ENCODE measurements around the gene TTC36.

TTC36 gene

DNA sequence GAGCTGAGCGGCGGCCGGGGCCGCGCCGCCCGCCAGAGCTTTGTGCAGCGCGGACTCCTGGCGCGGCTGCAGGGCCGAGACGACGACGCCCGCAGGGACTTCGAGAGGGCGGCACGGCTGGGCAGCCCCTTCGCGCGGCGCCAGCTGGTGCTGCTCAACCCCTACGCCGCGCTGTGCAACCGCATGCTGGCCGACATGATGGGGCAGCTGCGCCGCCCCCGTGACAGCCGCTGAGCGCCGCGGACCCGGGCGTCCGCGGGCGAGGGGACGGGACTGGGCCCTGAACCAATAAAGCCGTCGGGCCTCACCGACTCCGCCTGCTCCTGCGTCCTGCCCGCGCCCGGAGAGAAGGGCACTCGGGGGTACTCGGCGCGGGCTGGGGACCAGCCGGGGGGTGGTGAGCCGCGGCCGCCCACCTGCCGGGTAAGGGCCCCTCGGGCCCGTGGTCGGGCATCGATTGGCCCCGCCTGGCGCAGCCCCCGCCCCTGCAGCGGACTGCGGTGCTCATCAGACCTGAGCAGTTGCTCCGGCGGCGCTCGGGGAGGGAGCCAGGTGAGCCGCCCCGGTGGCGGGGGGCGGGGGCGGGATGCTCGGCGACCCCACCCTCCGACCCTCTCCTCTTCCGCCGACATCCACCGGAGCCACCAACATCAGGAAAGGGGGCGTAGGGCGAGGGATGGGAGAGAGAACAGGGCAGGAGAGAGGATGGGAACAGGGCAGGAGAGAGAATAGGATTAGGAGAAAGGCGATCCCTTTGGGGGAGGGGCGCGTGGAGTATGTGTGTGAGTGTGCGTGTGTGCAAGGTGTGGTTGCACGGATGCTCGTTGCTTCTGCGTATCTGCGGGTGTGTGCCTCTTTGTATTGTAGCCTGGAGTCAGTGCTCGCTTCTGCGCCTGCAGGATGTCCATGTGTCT, 3.7 kb downstream of the TTC36 start, which contains the start of gene TMEM25:
Gene TMEM25 (plus strand): TSS at position 510 of the 914 bp plus-strand sequence. CDS start 610 bp downstream, outside the sequence.
- peaks cover 13% of the 10 kb centered on the region for H3K4me1 ChIP-seq (ENCODE audit: control insufficient read depth, insufficient read depth, low read length)
- no peaks in the 10 kb centered on the region for H3K27me3 ChIP-seq (ENCODE audit: control insufficient read depth, insufficient read depth, low read length, poor library complexity, severe bottlenecking)
- H3K4me3 ChIP-seq (ENCODE audit: insufficient read depth, low read depth, low read length) = peak within 1 kb of the TSS; percentile 74
- WGBS, 2 experiments = 0 to 1% methylated on average over 93 to 94 of the region's 94 CpGs
- no peaks in the 10 kb centered on the region for H3K9me3 ChIP-seq (ENCODE audit: control insufficient read depth, low read length)
- no peaks in the 10 kb centered on the region for H3K36me3 ChIP-seq (ENCODE audit: control insufficient read depth, insufficient read depth, low read length)
- peak within 1 kb of the TSS; percentile 11 for H3K27ac ChIP-seq (ENCODE audit: insufficient read depth, low read depth, low read length, poor library complexity, severe bottlenecking)

DNA sequence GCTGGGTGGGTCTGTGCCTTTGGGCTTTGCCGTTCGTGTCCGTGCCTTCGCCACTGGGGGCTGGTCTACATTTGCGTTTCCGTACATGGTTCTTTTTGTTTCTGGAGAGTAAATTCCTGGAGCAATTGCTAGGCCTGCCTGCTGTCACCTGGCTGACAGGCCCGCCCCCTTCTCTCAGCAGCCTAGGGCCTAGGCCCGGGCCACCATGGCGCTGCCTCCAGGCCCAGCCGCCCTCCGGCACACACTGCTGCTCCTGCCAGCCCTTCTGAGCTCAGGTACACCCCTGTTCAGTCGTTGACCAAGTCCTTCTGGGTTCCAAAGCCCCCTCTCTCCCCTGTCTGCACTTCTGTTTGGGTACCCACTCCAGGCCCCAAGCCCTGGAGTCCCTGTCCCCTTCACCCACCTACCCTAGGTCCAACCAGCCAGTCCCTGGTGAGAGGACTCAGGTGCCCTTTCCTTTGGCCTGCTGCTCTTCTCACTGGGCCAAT, 4.4 kb downstream of the TTC36 start:
- Histone ChIP-seq H3K27ac (ENCODE audit: insufficient read depth, low read depth, low read length, poor library complexity, severe bottlenecking) (no peak overlapping the region), H3K9me3 (ENCODE audit: control insufficient read depth, low read length) (no peaks in the 10 kb centered on the region), H3K4me1 (ENCODE audit: control insufficient read depth, insufficient read depth, low read length) (peaks cover 13% of the 10 kb centered on the region), H3K4me3 (ENCODE audit: insufficient read depth, low read depth, low read length) (peak overlapping the region; percentile 74), H3K27me3 (ENCODE audit: control insufficient read depth, insufficient read depth, low read length, poor library complexity, severe bottlenecking) (no peaks in the 10 kb centered on the region), H3K36me3 (ENCODE audit: control insufficient read depth, insufficient read depth, low read length) (no peaks in the 10 kb centered on the region)
- 20 to 22% methylated on average over 12 of the region's 12 CpGs for WGBS, 2 experiments

DNA sequence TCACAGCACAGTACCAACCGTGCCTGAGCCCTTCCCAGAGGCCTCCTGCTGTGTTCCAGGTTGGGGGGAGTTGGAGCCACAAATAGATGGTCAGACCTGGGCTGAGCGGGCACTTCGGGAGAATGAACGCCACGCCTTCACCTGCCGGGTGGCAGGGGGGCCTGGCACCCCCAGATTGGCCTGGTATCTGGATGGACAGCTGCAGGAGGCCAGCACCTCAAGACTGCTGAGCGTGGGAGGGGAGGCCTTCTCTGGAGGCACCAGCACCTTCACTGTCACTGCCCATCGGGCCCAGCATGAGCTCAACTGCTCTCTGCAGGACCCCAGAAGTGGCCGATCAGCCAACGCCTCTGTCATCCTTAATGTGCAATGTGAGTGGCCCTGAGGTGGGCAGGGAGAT, 4.8 kb downstream of the TTC36 start:
- peak overlapping the region; percentile 74 for H3K4me3 ChIP-seq (ENCODE audit: insufficient read depth, low read depth, low read length)
- 85 to 87% methylated on average over 10 of the region's 10 CpGs for WGBS, 2 experiments
- no peaks in the 10 kb centered on the region for H3K9me3 ChIP-seq (ENCODE audit: control insufficient read depth, low read length)
- H3K27ac ChIP-seq (ENCODE audit: insufficient read depth, low read depth, low read length, poor library complexity, severe bottlenecking) = no peak overlapping the region
- H3K36me3 ChIP-seq (ENCODE audit: control insufficient read depth, insufficient read depth, low read length) = no peaks in the 10 kb centered on the region
- H3K4me1 ChIP-seq (ENCODE audit: control insufficient read depth, insufficient read depth, low read length) = peaks cover 13% of the 10 kb centered on the region
- no peaks in the 10 kb centered on the region for H3K27me3 ChIP-seq (ENCODE audit: control insufficient read depth, insufficient read depth, low read length, poor library complexity, severe bottlenecking)

DNA sequence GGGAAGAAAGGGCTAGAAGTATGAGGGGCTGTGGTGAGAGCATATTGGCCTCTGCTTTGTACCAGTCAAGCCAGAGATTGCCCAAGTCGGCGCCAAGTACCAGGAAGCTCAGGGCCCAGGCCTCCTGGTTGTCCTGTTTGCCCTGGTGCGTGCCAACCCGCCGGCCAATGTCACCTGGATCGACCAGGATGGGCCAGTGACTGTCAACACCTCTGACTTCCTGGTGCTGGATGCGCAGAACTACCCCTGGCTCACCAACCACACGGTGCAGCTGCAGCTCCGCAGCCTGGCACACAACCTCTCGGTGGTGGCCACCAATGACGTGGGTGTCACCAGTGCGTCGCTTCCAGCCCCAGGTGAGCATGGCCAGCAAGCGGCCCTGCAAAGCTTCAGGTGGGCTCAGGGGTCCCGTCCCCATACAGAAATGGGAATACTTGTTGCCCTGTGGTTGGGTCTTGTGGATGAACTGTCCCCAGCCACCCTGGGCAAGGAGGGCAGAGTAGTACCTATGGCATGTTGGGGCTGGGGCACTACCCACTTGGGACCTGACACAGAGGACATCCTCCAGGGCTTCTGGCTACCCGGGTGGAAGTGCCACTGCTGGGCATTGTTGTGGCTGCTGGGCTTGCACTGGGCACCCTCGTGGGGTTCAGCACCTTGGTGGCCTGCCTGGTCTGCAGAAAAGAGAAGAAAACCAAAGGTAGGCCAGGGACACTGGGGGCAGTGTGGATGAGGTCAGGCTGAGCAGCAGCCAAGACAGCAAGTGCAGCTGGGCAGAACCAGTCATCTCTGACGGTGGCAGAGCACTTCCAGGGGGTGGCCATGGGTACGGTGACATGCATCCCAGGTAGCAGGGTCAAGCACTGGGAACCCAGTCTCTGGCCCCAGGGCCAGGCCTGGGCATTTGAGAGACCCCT, 5.8 kb downstream of the TTC36 start:
- no peaks in the 10 kb centered on the region for H3K27me3 ChIP-seq (ENCODE audit: control insufficient read depth, insufficient read depth, low read length, poor library complexity, severe bottlenecking)
- H3K9me3 ChIP-seq (ENCODE audit: control insufficient read depth, low read length) = no peaks in the 10 kb centered on the region
- H3K27ac ChIP-seq (ENCODE audit: insufficient read depth, low read depth, low read length, poor library complexity, severe bottlenecking) = no peak overlapping the region
- no peaks in the 10 kb centered on the region for H3K36me3 ChIP-seq (ENCODE audit: control insufficient read depth, insufficient read depth, low read length)
- H3K4me3 ChIP-seq (ENCODE audit: insufficient read depth, low read depth, low read length) = no peak overlapping the region
- peaks cover 13% of the 10 kb centered on the region for H3K4me1 ChIP-seq (ENCODE audit: control insufficient read depth, insufficient read depth, low read length)
- 94% methylated on average over 19 of the region's 19 CpGs for whole genome bisulfite sequencing, 2 experiments

DNA sequence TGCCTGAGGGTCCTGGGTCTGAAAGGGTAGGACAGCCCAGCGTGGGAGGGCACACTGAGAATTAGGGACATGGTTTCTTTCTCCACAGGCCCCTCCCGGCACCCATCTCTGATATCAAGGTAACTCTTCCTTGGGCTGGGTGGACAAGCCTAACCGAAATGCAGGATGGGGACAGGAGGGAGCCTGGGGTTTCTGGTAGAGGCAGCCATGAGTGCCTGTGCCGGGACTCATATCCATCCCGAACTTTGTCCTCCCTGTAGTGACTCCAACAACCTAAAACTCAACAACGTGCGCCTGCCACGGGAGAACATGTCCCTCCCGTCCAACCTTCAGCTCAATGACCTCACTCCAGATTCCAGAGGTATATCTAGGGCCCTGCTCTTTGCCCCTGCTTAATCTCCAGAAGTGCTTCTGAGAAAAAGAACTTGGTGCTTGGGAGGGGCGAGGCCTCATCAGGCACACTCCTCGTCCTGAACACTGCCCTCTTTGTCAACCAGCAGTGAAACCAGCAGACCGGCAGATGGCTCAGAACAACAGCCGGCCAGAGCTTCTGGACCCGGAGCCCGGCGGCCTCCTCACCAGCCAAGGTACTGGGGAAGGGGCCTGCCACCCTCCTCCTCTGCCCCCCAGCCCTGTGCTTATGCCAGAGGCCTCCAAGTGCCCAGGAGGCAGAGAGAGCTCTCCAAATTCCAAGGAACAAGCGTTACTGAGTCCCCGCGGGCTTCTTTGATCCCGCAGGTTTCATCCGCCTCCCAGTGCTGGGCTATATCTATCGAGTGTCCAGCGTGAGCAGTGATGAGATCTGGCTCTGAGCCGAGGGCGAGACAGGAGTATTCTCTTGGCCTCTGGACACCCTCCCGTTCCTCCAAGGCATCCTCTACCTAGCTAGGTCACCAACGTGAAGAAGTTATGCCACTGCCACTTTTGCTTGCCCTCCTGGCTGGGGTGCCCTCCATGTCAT, 6.8 kb downstream of the TTC36 start:
- Histone ChIP-seq H3K4me1 (ENCODE audit: control insufficient read depth, insufficient read depth, low read length) (peaks cover 13% of the 10 kb centered on the region), H3K4me3 (ENCODE audit: insufficient read depth, low read depth, low read length) (no peak overlapping the region), H3K9me3 (ENCODE audit: control insufficient read depth, low read length) (no peaks in the 10 kb centered on the region), H3K27ac (ENCODE audit: insufficient read depth, low read depth, low read length, poor library complexity, severe bottlenecking) (no peak overlapping the region), H3K27me3 (ENCODE audit: control insufficient read depth, insufficient read depth, low read length, poor library complexity, severe bottlenecking) (no peaks in the 10 kb centered on the region), H3K36me3 (ENCODE audit: control insufficient read depth, insufficient read depth, low read length) (no peaks in the 10 kb centered on the region)
- WGBS, 2 experiments = 88 to 90% methylated on average over 27 of the region's 27 CpGs

DNA sequence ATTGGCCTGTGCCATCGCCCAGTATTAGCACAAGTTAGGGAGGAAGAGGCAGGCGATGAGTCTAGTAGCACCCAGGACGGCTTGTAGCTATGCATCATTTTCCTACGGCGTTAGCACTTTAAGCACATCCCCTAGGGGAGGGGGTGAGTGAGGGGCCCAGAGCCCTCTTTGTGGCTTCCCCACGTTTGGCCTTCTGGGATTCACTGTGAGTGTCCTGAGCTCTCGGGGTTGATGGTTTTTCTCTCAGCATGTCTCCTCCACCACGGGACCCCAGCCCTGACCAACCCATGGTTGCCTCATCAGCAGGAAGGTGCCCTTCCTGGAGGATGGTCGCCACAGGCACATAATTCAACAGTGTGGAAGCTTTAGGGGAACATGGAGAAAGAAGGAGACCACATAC, 8.0 kb downstream of the TTC36 start:
- WGBS, 2 experiments = 88 to 90% methylated on average over 9 of the region's 9 CpGs

DNA sequence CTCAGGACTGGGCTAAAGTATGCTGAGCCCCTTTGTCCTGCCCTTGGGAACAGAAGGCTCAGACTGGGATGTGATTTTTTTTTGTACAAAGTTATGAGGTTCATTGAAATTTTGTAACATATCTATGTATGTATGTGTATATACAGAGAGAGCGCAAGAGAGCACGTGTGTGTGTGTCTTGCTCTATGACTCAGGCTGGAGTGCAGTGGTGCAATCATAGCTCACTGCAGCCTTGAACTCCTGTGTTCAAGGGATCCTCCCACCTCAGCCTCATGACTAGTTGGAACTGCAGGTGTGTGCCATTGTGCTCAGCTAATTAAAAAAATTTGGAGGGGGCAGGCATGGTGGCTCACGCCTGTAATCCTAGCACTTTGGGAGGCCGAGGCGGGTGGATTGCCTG, 9.5 kb downstream of the TTC36 start:
- Histone ChIP-seq H3K9me3 (ENCODE audit: control insufficient read depth, low read length) (no peaks in the 10 kb centered on the region), H3K4me3 (ENCODE audit: insufficient read depth, low read depth, low read length) (no peak overlapping the region), H3K27ac (ENCODE audit: insufficient read depth, low read depth, low read length, poor library complexity, severe bottlenecking) (no peak overlapping the region), H3K36me3 (ENCODE audit: control insufficient read depth, insufficient read depth, low read length) (no peaks in the 10 kb centered on the region), H3K4me1 (ENCODE audit: control insufficient read depth, insufficient read depth, low read length) (peaks cover 4% of the 10 kb centered on the region), H3K27me3 (ENCODE audit: control insufficient read depth, insufficient read depth, low read length, poor library complexity, severe bottlenecking) (no peaks in the 10 kb centered on the region)
- 92 to 95% methylated on average over 5 of the region's 5 CpGs for WGBS, 2 experiments

More for the DNA sequence above, 8.0 kb downstream of the TTC36 start:
- no peaks in the 10 kb centered on the region for H3K36me3 ChIP-seq (ENCODE audit: control insufficient read depth, insufficient read depth, low read length)
- H3K4me3 ChIP-seq (ENCODE audit: insufficient read depth, low read depth, low read length) = no peak overlapping the region
- H3K4me1 ChIP-seq (ENCODE audit: control insufficient read depth, insufficient read depth, low read length) = peaks cover 5% of the 10 kb centered on the region
- H3K27ac ChIP-seq (ENCODE audit: insufficient read depth, low read depth, low read length, poor library complexity, severe bottlenecking) = no peak overlapping the region
- no peaks in the 10 kb centered on the region for H3K9me3 ChIP-seq (ENCODE audit: control insufficient read depth, low read length)
- no peaks in the 10 kb centered on the region for H3K27me3 ChIP-seq (ENCODE audit: control insufficient read depth, insufficient read depth, low read length, poor library complexity, severe bottlenecking)

DNA sequence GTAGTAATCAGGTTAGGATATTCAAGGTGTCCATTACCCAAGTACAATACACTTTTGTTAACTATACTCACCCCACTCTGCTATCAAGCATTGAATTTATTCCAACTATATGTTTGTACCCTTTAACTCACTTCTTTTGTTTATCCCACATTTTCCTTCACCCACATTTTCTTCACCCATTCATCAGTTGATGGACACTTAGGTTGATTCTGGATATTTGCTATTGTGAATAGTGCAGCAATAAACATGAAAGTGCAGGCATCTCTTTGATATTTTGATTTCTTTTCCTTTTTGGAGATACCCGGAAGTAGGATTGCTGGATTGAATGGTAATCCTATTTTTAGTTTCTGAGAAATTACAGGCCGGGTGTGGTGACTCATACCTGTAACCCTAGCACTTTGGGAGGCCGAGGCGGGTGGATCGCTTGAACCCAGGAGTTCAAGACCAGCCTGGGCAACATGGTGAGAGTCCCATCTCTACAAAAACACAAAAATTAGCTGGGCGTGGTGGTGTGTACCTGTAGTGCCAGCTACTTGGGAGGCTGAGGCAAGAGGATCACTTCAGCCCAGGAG, 10.2 kb downstream of the TTC36 start:
- H3K9me3 ChIP-seq (ENCODE audit: control insufficient read depth, low read length) = no peaks in the 10 kb centered on the region
- WGBS, 2 experiments = 91 to 92% methylated on average over 6 of the region's 6 CpGs
- H3K36me3 ChIP-seq (ENCODE audit: control insufficient read depth, insufficient read depth, low read length) = no peaks in the 10 kb centered on the region
- H3K27me3 ChIP-seq (ENCODE audit: control insufficient read depth, insufficient read depth, low read length, poor library complexity, severe bottlenecking) = no peaks in the 10 kb centered on the region
- H3K27ac ChIP-seq (ENCODE audit: insufficient read depth, low read depth, low read length, poor library complexity, severe bottlenecking) = no peak overlapping the region
- no peaks in the 10 kb centered on the region for H3K4me1 ChIP-seq (ENCODE audit: control insufficient read depth, insufficient read depth, low read length)
- H3K4me3 ChIP-seq (ENCODE audit: insufficient read depth, low read depth, low read length) = no peak overlapping the region

DNA sequence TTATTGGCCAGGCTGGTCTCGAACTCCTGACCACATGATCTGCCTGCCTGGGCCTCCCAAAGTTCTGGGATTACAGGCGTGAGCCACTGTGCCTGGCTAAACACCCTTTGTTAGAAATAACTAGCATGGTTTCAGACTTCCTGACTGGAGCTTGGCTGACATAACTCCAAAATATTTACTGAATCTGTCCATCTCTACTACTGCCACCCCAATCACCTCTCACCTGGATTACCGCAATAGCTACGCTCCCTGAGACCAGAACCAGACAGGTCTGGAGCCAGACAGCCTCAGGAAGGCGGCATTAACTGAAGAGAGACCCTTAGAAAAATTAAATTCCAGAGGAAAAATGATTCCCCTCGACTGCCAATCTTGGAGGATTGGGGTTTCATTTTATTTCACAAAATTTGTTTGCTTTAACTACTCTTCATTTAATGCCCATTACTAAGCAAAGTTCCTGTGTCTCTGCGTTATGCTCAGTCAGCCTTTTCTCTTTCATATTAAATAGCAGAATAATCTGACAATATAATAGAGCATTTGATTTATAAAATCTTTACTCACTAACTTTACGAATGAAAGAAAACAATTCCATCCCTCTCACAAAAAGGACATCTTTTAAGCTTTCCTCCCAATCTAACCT, 16.9 kb downstream of the TTC36 start:
- H3K27ac ChIP-seq (ENCODE audit: insufficient read depth, low read depth, low read length, poor library complexity, severe bottlenecking) = no peak overlapping the region
- H3K9me3 ChIP-seq (ENCODE audit: control insufficient read depth, low read length) = no peaks in the 10 kb centered on the region
- no peak overlapping the region for H3K4me3 ChIP-seq (ENCODE audit: insufficient read depth, low read depth, low read length)
- H3K27me3 ChIP-seq (ENCODE audit: control insufficient read depth, insufficient read depth, low read length, poor library complexity, severe bottlenecking) = no peaks in the 10 kb centered on the region
- 93 to 97% methylated on average over 8 of the region's 8 CpGs for WGBS, 2 experiments
- H3K4me1 ChIP-seq (ENCODE audit: control insufficient read depth, insufficient read depth, low read length) = no peaks in the 10 kb centered on the region
- peaks cover 4% of the 10 kb centered on the region for H3K36me3 ChIP-seq (ENCODE audit: control insufficient read depth, insufficient read depth, low read length)
